ENCODE results near the gene HECTD4. TPM values are rescaled to one million over a fixed set of nuclear protein-coding genes. Genes with fewer than 3 reads are reported as not detected.

Gene HECTD4
- total RNA-seq, 1 experiment from 2014 or later, result 30.0 TPM

GRCh38 chr12:112367965-112368364 lies 14.3 kb downstream of the HECTD4 start:
- H3K79me2 ChIP-seq (ENCODE audit: insufficient read depth, low read length), result peaks cover 5% of the 10 kb centered on the region; the same call in 1 of the 2 replicates
- H2BK12ac ChIP-seq (ENCODE audit: insufficient read length, low read depth, low read length), result no peak overlapping the region
- no peak overlapping the region for H3K4ac ChIP-seq (ENCODE audit: low read depth, low read length)
- H2BK120ac ChIP-seq (ENCODE audit: low read depth, low read length, poor library complexity, severe bottlenecking), result no peak overlapping the region
- H2BK20ac ChIP-seq (ENCODE audit: low read depth, low read length, poor library complexity, severe bottlenecking), result no peak overlapping the region
- H3K27ac Mint-ChIP-seq, result no peak overlapping the region; a peak in 1 of 7 replicates
- no peak overlapping the region for H2BK5ac ChIP-seq (ENCODE audit: insufficient read length, low read length)
- H2BK15ac ChIP-seq (ENCODE audit: low read depth, low read length), result no peak overlapping the region
- H4K8ac ChIP-seq (replicated peaks; ENCODE audit: insufficient read length, low read depth, low read length), result no peak overlapping the region
- no peak overlapping the region for H2AFZ ChIP-seq (ENCODE audit: low read length)
- H3K23me2 ChIP-seq (ENCODE audit: insufficient read length, low read depth, low read length, poor library complexity, severe bottlenecking), result no peaks in the 10 kb centered on the region
- H3K56ac ChIP-seq (ENCODE audit: insufficient read length, low read depth, low read length), result no peak overlapping the region
- H3K9ac ChIP-seq (ENCODE audit: extremely low read depth, insufficient read length, low read length), result no peak overlapping the region
- no peak overlapping the region for H3K4me3 Mint-ChIP-seq
- H3K18ac ChIP-seq (ENCODE audit: insufficient read length, low read depth, low read length), result no peak overlapping the region
- no peak overlapping the region for H4K5ac ChIP-seq (ENCODE audit: insufficient read length, low read depth, low read length)
- no peak for DNase-seq
- H3T11ph ChIP-seq (ENCODE audit: low read length), result no peak overlapping the region
- peaks cover 9 to 10% of the 10 kb centered on the region in 2 experiments; a peak in 3 of 4 replicates for H3K4me1 Mint-ChIP-seq
- no peaks in the 10 kb centered on the region for H3K36me3 Mint-ChIP-seq (ENCODE audit: insufficient read depth in 1 of 3, low read depth in 3 of 3)
- H3K27me3 Mint-ChIP-seq (ENCODE audit: low read depth), result no peaks in the 10 kb centered on the region
- no peak overlapping the region for H3K27ac ChIP-seq (ENCODE audit: insufficient read length, low read depth, low read length)
- H3K23ac ChIP-seq (ENCODE audit: insufficient read length, low read depth, low read length), result no peak overlapping the region
- H3K79me1 ChIP-seq (ENCODE audit: insufficient read depth, low read depth, low read length, poor library complexity, severe bottlenecking), result peaks cover 6% of the 10 kb centered on the region
- no peak overlapping the region for H3K4me2 ChIP-seq (ENCODE audit: insufficient read depth, insufficient read length, low read length)
- no peaks in the 10 kb centered on the region for H3K9me3 ChIP-seq (ENCODE audit: control insufficient read depth, low read depth, low read length)
- no peaks in the 10 kb centered on the region for H4K20me1 ChIP-seq (ENCODE audit: control insufficient read depth, insufficient read depth, insufficient read length)
- no peaks in the 10 kb centered on the region for H3K9me3 Mint-ChIP-seq
- no peak for TF ChIP-seq CTCF (conservative IDR thresholded peaks at IDR 0.05)
- H3K14ac ChIP-seq (ENCODE audit: insufficient read depth, low read length), result no peak overlapping the region
- H3K27me3 ChIP-seq (ENCODE audit: insufficient read depth, low read length), result no peaks in the 10 kb centered on the region
- 100% methylated on average over 1 of the region's 3 CpGs for WGBS (ENCODE audit: extremely low coverage, insufficient read length, low lambda C conversion rate)
- no peak overlapping the region for H2AK5ac ChIP-seq (ENCODE audit: insufficient read length, low read length)
- H3K4me1 ChIP-seq (ENCODE audit: insufficient read depth, low read length), result peaks cover 2% of the 10 kb centered on the region; the same call in 1 of the 2 replicates
- no peak overlapping the region for H4K91ac ChIP-seq (ENCODE audit: insufficient read length, low read depth, low read length)

All from H9 (cell line).